ENCODE measurements around the gene B9D1.
A peak's percentile ranks its signal among the peaks of the same experiment; 100 is the strongest.

B9D1 gene

GRCh38 chr17:19390951-19391350 is 28.4 kb upstream of the B9D1 start:
- in situ Hi-C loops (cut with HindIII; ENCODE audit: low sequenced_read_pairs) = no loop called here
- no peak for DNase-seq (ENCODE audit: low read depth, low spot score)
- H3K4me3 ChIP-seq (ENCODE audit: low read depth, low read length) = no peak overlapping the region
- TF ChIP-seq, protein P1, sequence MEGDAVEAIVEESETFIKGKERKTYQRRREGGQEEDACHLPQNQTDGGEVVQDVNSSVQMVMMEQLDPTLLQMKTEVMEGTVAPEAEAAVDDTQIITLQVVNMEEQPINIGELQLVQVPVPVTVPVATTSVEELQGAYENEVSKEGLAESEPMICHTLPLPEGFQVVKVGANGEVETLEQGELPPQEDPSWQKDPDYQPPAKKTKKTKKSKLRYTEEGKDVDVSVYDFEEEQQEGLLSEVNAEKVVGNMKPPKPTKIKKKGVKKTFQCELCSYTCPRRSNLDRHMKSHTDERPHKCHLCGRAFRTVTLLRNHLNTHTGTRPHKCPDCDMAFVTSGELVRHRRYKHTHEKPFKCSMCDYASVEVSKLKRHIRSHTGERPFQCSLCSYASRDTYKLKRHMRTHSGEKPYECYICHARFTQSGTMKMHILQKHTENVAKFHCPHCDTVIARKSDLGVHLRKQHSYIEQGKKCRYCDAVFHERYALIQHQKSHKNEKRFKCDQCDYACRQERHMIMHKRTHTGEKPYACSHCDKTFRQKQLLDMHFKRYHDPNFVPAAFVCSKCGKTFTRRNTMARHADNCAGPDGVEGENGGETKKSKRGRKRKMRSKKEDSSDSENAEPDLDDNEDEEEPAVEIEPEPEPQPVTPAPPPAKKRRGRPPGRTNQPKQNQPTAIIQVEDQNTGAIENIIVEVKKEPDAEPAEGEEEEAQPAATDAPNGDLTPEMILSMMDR (IDR thresholded peaks at IDR 0.05; ENCODE audit: low read depth, low read length) = no peak

- no peak overlapping the region for H3K4me3 ChIP-seq (ENCODE audit: low read depth, low read length)
- in situ Hi-C loops (cut with HindIII; ENCODE audit: low sequenced_read_pairs) = no loop called here
- TF ChIP-seq, protein P1 (IDR thresholded peaks at IDR 0.05; ENCODE audit: low read depth, low read length) = no peak
- DNase-seq (ENCODE audit: low read depth, low spot score) = no peak
Measured at GRCh38 chr17:19388791-19389785, 26.6 kb upstream of the B9D1 start.

- no peak overlapping the region for H3K4me3 ChIP-seq (ENCODE audit: low read depth, low read length)
- in situ Hi-C loops (cut with HindIII; ENCODE audit: low sequenced_read_pairs) = no loop called here
- TF ChIP-seq, protein P1 (IDR thresholded peaks at IDR 0.05; ENCODE audit: low read depth, low read length) = no peak
- peak; percentile 86 for DNase-seq (ENCODE audit: low read depth, low spot score)
Measured at GRCh38 chr17:19387921-19388521, 25.5 kb upstream of the B9D1 start.

DNA sequence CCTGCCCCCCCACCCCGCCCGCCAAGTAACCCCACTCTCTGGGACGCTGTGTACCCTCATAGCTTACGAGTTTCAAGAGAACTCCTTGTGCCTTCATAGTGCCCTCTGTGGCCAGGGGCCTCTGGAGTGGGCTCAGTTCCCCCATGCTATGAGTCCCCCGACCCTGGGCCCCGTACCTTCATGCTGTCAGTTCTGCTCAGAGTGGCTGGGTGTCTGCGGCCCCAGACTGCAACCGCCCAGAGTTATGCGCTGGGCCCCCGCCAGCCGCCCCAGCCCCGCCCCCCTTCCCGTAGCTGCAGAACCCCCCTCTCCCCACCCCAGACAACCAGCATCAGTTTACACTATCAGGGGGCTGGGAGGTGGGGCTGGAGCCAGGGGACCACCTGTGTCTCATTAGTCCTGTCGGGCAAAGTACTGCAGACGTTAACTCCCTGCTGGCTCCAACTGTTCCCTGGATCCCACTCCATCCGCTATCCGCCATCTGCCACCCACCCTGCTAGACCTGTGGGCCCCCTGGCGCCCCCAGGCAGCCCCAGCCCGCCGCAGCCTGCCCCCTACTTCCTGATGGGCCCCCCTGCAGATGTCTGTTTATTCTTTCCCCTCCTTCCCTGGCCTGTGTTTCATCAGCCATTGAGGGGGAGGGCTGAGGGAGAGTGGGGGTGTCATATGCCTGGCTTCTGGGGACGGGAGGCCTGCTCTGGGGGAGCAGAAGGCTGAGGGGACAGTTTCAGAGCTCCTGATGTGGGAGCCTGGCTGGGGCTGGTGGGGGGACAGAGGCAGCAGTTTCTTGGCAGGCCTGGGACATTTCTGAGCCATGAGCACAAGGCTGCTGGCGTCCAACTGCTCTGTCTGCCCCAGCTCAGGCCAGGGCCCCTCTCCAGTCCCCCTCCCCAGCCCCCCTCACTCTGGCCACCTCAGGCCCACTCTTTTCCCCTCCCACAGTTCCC is 24.7 kb upstream of the B9D1 start, which contains the start of gene MFAP4:
Gene MFAP4 (minus strand): TSS at position 217 of the 947 bp plus-strand sequence. CDS start 35 bp downstream, at position 182.
- in situ Hi-C loops (cut with HindIII; ENCODE audit: low sequenced_read_pairs) = no loop called here

GRCh38 chr17:19386051-19386929 is 23.8 kb upstream of the B9D1 start:
- TF ChIP-seq, protein P1 (IDR thresholded peaks at IDR 0.05; ENCODE audit: low read depth, low read length) = no peak
- peak; percentile 74 for DNase-seq (ENCODE audit: low read depth, low spot score)
- peak overlapping the region; percentile 53 for H3K4me3 ChIP-seq (ENCODE audit: low read depth, low read length)
- in situ Hi-C loops (cut with HindIII; ENCODE audit: low sequenced_read_pairs) = no loop called here

More for the DNA sequence above, 24.7 kb upstream of the B9D1 start, which contains the start of gene MFAP4:
- TF ChIP-seq, protein P1 (IDR thresholded peaks at IDR 0.05; ENCODE audit: low read depth, low read length) = no peak
- H3K4me3 ChIP-seq (ENCODE audit: low read depth, low read length) = peak within 1 kb of the TSS; percentile 53
- peak; percentile 96 for DNase-seq (ENCODE audit: low read depth, low spot score)

Measured in astrocyte of the spinal cord (primary cell).